Measurements from ENCODE around the gene DOCK4.
"Not testable (repeated sequence)": the region's sequence is repeated elsewhere in the genome, so short reads cannot be mapped to it uniquely, and the experiment has no call there.

DOCK4 gene

GRCh38 chr7:111918461-111918860 lies 287.7 kb downstream of the DOCK4 start:
- in situ Hi-C loops (cut with MboI; ENCODE audit: low sequenced_read_pairs) = no loop called here

GRCh38 chr7:111917404-111917803 lies 288.8 kb downstream of the DOCK4 start:
- in situ Hi-C loops (cut with MboI; ENCODE audit: low sequenced_read_pairs) = not testable (repeated sequence)

GRCh38 chr7:111914291-111914690 lies 291.9 kb downstream of the DOCK4 start:
- in situ Hi-C loops (cut with MboI; ENCODE audit: low sequenced_read_pairs) = no loop called here

GRCh38 chr7:111911166-111911961 lies 294.8 kb downstream of the DOCK4 start:
- in situ Hi-C loops (cut with MboI; ENCODE audit: low sequenced_read_pairs) = no loop called here

GRCh38 chr7:111910656-111911055 lies 295.5 kb downstream of the DOCK4 start:
- in situ Hi-C loops (cut with MboI; ENCODE audit: low sequenced_read_pairs) = no loop called here

- in situ Hi-C loops (cut with MboI; ENCODE audit: low sequenced_read_pairs) = not testable (repeated sequence)
Observed at GRCh38 chr7:111908673-111909072, 297.5 kb downstream of the DOCK4 start.

GRCh38 chr7:111903797-111904196 lies 302.4 kb downstream of the DOCK4 start:
- in situ Hi-C loops (cut with MboI; ENCODE audit: low sequenced_read_pairs) = no loop called here

- in situ Hi-C loops (cut with MboI; ENCODE audit: low sequenced_read_pairs) = no loop called here
Observed at GRCh38 chr7:111903016-111903415, 303.2 kb downstream of the DOCK4 start.

GRCh38 chr7:111900283-111900682 lies 305.9 kb downstream of the DOCK4 start:
- in situ Hi-C loops (cut with MboI; ENCODE audit: low sequenced_read_pairs) = no loop called here

- in situ Hi-C loops (cut with MboI; ENCODE audit: low sequenced_read_pairs) = no loop called here
Observed at GRCh38 chr7:111895049-111895448, 311.1 kb downstream of the DOCK4 start.

GRCh38 chr7:111894518-111894917 lies 311.7 kb downstream of the DOCK4 start:
- in situ Hi-C loops (cut with MboI; ENCODE audit: low sequenced_read_pairs) = no loop called here

GRCh38 chr7:111893190-111893589 lies 313.0 kb downstream of the DOCK4 start:
- in situ Hi-C loops (cut with MboI; ENCODE audit: low sequenced_read_pairs) = no loop called here

GRCh38 chr7:111892588-111892987 lies 313.6 kb downstream of the DOCK4 start:
- in situ Hi-C loops (cut with MboI; ENCODE audit: low sequenced_read_pairs) = no loop called here

GRCh38 chr7:111887734-111888133 lies 318.5 kb downstream of the DOCK4 start:
- in situ Hi-C loops (cut with MboI; ENCODE audit: low sequenced_read_pairs) = no loop called here

- in situ Hi-C loops (cut with MboI; ENCODE audit: low sequenced_read_pairs) = no loop called here
Observed at GRCh38 chr7:111886233-111886632, 320.0 kb downstream of the DOCK4 start.

- in situ Hi-C loops (cut with MboI; ENCODE audit: low sequenced_read_pairs) = no loop called here
Observed at GRCh38 chr7:111883241-111883640, 323.0 kb downstream of the DOCK4 start.

GRCh38 chr7:111878785-111879184 lies 327.4 kb downstream of the DOCK4 start:
- in situ Hi-C loops (cut with MboI; ENCODE audit: low sequenced_read_pairs) = no loop called here

GRCh38 chr7:111877931-111878330 lies 328.3 kb downstream of the DOCK4 start:
- in situ Hi-C loops (cut with MboI; ENCODE audit: low sequenced_read_pairs) = no loop called here

- in situ Hi-C loops (cut with MboI; ENCODE audit: low sequenced_read_pairs) = loop anchor here (25.0 kb wide), 1 partner anchor 112 kb away; no protein-coding TSS in a partner anchor
Observed at GRCh38 chr7:111873963-111874690, 332.1 kb downstream of the DOCK4 start.

- in situ Hi-C loops (cut with MboI; ENCODE audit: low sequenced_read_pairs) = loop anchor here (25.0 kb wide), 1 partner anchor 111 kb away; no protein-coding TSS in a partner anchor
Observed at GRCh38 chr7:111873326-111873646, 332.9 kb downstream of the DOCK4 start.

- in situ Hi-C loops (cut with MboI; ENCODE audit: low sequenced_read_pairs) = loop anchor here (25.0 kb wide), 1 partner anchor 110 kb away; no protein-coding TSS in a partner anchor
Observed at GRCh38 chr7:111872450-111873325, 333.5 kb downstream of the DOCK4 start.
